C4-2B (cell line): ENCODE measurements around the gene ASF1A.

Experiments
- CTCF ChIP-seq: fragments of 450-650 bp; conservative IDR thresholded peaks from 2 replicates; pipeline ENCODE4 v1.5.1; 2017; ENCODE audit warnings: mild to moderate bottlenecking
- ZFX ChIP-seq: fragments of 450-650 bp; IDR thresholded peaks from 2 replicates; pipeline ENCODE4 v1.6.1; 2017

DNA sequence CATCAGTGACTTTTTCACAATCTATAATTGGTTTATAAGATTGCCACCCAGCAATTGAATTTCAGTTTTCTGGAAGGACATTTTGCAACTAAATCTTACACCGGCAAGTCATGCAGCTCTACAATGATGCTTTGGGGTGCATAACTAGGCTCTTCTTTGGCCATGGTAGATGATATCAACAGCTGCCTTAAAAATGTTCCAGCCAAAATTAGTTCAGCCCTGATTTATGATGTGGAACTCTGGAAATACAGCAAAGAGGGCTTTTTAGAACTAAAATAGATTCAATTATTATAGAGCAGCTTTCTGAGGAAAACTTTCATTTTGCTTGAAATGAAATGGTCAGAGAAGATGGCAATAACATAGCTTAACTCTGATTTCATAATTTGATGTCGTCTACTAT lies 59.4 kb downstream of the ASF1A start:
- TF ChIP-seq CTCF: no peak
- TF ChIP-seq ZFX: no peak
